Activated gamma-delta T cell (primary cell): ENCODE measurements around the gene ITGAD.

Experiments
- DNase-seq: peaks from one replicate; lab custom pipeline; 2025; lab: John Stamatoyannopoulos, UW

Gene ITGAD

GRCh38 chr16:31475946-31476302 is 82.8 kb downstream of the ITGAD start:
- DNase-seq = no peak
